Ramos (cell line): ENCODE measurements around the gene ANKMY1.

Source experiments
- in situ Hi-C: fragments of 300-500 bp; cut with MboI; formaldehyde crosslinking; loops from one replicate; pipeline ENCODE4 v1.14.3; 2022; ENCODE audit warnings: low sequenced_read_pairs; ENCODE audit not compliant: unreplicated experiment

ANKMY1 gene

GRCh38 chr2:240431661-240432424 lies 125.9 kb downstream of the ANKMY1 start:
- in situ Hi-C loops = no loop called here

DNA sequence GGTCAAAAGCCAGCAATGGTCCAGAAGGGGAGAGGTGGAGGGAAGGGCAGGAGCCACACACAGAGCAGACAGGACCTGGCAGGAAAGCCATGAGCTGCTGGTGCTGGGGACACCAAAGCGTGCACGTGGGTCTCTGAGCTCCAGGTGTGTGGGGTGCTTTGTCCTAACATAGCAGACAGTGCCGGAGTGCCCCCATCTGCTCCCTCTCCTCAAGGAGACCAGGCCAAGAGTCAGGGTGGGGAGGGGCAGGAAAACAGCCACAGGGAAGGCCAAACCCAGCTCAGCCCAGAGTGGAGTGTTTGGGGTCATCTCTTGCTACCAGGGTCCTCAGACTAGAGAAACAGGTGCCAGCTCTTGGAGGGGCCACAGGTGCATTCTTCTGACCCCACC lies 126.5 kb downstream of the ANKMY1 start:
- in situ Hi-C loops = no loop called here

DNA sequence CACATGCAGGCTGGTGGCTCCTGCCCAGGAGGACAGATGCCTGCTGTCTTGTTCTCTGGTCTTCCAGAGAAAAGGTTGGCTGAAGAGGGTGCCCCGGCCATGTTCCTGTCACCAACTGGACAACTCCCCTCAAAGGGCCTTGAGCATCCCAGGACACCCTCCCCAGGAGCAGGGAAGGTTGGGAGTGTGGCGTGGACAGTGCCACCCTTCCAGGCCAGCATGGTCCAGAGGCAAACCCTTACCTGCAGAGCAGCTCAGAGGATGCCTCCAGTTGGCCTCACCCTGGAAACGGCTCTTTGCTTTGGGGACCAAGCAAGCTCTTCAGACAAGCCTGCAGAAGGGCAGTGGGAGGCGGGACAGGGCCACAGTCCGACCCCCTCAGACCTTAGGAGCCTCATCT lies 127.2 kb downstream of the ANKMY1 start:
- in situ Hi-C loops = no loop called here

GRCh38 chr2:240429872-240430491 lies 127.8 kb downstream of the ANKMY1 start:
- in situ Hi-C loops = no loop called here
